ENCODE measurements around the gene UFM1.
"Not testable (repeated sequence)": the region's sequence is repeated elsewhere in the genome, so short reads cannot be mapped to it uniquely, and the experiment has no call there.

GRCh38 chr13:38311175-38311574, 38.5 kb upstream of the UFM1 start:
- TF ChIP-seq MAFK (IDR thresholded peaks at IDR 0.05; ENCODE audit: low read depth, low read length); CTCF (conservative IDR thresholded peaks at IDR 0.05; ENCODE audit: low read depth, low read length); RAD21 (IDR thresholded peaks at IDR 0.05; ENCODE audit: low read length); SMC3 (IDR thresholded peaks at IDR 0.05; ENCODE audit: low read depth, low read length); MAZ (IDR thresholded peaks at IDR 0.05; ENCODE audit: borderline replicate concordance, low read depth, low read length); CHD1 (IDR thresholded peaks at IDR 0.05; ENCODE audit: low read depth, low read length): not testable (repeated sequence)
